Middle frontal gyrus (tissue), 1 donor: ENCODE measurements around the gene CYP27C1.
"Not testable (repeated sequence)": the region's sequence is repeated elsewhere in the genome, so short reads cannot be mapped to it uniquely, and the experiment has no call there.

Experiments
- DNase-seq: peaks from one replicate; pipeline ENCODE4 v3.0.0-alpha.2; 2015; ENCODE audit warnings: low spot score; ENCODE audit errors: extremely low spot score

The CYP27C1 gene

GRCh38 chr2:127220102-127220767 is at the start of gene CYP27C1:
CYP27C1 (minus strand) TSS chr2:127220299; CDS start chr2:127220270, 29 bp downstream.
- no peak for DNase-seq

GRCh38 chr2:127261804-127262406 is 41.8 kb upstream of the CYP27C1 start:
- no peak for DNase-seq

DNA sequence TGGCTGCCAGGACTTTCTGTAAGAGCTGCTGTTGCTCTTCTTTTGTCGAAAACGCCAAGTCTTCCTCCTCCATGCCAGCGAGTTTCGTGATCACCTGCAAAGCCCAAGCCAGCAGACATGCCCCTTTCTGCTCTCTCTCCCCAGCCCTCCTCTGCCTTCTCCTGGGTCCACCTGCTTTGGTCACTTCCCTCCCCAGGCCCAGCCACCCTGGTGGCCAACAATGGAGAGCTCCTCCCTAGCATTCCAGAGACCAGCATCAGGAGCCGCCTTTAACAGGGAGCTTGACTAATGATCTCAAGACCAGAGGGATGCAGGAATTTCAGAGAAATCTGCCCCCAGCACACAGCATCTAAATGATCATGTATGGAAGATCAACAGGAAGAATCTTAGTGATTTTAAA is 39.3 kb upstream of the CYP27C1 start:
- DNase-seq: no peak

DNA sequence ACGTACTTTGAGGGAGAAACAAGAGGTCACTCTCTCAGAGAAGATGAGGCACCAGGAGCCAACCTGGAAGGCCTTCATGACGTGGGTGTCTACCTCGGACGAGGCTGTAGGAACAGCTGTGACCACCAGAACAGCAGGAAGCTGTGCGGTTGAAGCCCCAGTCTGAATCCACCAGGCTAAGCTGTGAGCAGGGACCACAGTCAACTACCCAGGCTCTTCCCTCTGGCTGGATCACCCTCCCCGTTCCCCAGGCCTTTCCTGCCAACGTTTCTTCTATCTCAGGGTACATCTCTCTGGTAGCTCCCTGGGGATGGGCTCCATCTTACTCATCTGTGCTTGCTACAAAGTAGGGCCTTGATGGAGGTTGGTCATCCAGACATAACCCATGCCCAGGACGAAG is 36.8 kb upstream of the CYP27C1 start:
- no peak for DNase-seq

DNA sequence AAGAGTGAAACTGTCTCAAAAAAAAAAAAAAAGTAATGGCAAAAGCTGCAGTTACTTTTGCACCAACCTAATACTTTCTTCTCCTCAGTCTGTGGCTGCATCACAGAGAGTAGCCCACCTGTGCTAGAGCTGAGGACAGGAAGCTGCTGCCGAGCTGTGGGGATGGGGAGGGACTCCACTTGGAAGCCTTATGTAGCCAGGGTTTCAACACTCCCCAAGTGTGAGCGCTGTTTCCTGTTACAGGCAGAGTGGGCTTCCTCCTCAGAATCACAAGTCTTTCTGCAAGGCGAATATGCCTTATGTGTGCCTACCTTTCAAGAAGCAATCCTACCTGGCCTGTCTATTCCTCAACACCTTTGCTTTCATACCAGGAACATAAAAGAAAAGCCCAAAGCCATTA is 36.3 kb upstream of the CYP27C1 start:
- no peak for DNase-seq

DNA sequence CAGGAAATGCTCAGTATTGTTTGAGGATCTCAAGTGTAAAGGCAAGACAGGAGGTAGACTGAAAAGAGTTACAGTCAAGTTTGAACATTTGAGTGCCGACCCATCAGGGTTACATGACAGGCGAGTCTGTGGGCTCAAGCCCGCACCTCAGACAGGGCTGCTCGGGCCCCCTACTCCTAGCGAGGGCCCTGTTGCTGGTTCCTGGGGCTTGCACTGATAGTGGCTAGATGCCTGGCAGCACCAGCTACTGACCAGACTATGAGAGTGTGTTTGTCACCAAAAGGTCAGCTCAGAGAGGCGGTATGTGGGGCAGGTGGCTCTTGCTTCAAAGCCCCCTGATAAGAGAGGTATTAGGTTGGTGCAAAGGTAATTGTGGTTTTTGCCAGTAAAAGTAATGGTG is 35.6 kb upstream of the CYP27C1 start:
- no peak for DNase-seq

DNA sequence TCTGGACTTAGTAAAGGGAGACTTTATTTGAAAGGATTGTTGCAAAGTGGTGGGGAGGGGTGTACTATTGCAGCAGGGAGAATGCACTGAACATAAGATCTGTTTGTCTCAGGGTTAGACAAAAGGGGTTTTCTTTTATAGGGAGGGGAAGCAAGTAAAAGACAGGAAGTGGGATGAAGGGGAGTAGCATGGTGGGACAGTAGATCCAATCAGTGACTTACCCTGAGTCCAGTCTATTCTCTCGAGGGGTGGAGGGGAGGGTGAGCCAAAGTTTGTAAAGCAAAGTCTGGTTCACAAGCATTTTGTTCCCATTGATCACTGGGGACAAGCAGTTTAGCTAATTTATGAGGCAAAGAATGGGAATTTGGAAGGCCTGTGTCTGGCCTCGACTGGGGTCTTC is 35.0 kb upstream of the CYP27C1 start:
- DNase-seq: no peak

DNA sequence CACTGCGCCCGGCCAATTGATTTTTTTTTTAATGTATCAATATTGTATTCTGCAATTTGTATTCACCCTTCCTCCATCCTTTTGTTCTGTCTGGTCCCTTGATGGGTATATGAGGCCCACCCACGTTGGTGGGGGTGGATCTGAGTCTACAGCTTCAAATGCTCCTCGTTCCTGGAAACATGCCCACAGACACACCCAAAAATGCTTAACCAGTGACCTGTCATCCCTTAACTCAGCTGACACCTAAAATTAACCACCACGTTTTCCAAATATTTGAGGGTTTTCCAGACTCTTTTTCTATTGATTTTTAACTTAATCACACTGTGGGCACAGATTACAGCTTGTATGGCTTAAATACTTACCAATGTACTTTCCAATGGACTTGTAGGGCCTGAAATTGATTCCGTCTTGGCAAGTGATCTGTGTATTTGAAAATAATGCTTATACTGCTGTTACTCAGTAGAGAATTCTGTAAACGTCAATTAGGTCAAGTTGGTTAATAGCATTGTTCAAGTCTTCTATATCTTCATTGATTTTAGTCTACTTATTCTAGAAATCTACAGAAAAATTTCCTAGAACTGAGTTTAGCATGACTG is 34.4 kb upstream of the CYP27C1 start:
- DNase-seq: no peak

DNA sequence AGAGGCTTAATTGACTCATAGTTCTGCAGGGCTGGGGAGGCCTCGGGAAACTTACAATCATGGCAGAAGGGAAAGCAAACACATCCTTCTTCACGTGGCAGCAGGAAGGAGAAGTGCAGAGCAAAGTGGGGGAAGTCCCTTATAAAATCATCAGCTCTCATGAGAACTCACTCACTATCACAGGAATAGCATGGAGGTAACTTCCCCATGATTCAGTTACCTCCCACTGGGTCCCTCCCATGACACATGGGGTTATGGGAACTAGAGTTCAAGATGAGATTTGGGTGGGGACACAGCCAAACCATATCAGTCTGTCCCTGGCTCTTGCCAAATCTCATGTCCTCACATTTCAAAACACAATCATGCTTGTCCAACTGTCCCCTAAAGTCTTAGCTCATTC is 21.1 kb upstream of the CYP27C1 start:
- not testable (repeated sequence) for DNase-seq

DNA sequence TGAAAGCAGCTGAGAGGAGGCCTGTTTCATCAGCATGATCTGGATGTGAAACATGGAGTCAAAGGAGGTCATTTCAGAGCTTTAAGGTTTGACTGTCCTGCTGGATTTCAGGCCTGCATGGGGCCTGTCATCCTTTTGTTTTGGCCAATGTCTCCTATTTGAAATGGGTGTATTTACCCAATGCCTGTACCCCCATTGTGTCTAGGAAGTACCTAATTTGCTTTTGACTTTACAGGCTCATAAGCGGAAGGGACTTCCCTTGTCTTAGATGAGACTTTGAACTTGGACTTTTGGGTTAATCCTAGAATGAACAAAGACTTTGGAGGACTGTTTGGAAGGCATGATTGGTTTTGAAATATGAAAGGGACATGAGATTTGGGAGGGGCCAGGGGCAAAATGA is 19.3 kb upstream of the CYP27C1 start:
- no peak for DNase-seq

DNA sequence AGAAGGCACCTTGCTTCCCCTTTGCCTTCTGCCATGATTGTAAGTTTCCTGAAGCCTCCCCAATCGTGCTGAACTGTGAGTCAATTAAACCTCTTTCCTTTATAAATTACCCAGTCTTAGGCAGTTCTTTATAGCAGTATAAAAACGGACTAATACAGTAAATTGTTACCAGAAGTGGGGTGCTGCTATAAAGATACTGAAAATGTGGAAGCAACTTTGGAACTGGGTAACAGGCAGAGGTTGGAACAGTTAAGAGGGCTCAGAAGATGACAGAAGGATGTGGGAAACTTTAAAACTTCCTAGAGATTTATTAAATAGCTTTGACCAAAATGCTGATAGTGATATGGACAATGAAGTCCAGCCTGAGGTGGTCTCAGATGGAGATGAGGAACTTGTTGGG is 17.7 kb upstream of the CYP27C1 start:
- DNase-seq: not testable (repeated sequence)

DNA sequence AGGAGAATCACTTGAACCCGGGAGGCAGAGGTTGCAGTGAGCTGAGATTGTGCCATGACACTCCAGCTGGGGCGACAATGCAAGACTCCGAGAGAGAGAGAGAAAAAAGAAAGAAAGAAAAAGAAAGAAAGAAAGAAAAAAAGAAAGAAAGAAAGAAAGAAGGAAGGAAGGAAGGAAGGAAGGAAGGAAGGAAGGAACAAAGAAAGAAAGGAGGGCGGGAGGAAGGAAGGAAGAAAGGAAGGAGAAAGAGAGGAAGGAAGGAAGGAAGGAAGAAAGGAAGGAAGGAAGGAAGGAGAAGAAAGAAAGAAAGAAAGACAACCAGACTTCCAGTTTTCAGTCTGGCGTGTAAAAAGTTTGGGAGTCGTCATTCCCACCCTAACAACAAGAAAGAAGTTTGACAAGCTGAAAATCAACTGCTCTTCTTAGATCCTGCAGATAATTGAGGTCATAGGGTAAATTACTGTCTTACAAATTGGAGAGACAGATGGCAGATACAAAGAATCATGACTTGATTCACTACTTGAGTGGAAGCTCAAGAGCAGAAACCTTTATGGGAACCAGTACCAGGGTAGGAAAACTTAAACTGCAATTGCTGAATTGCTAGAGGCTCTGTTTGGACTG is 15.1 kb upstream of the CYP27C1 start:
- no peak for DNase-seq

- DNase-seq: no peak
Measured at GRCh38 chr2:127233710-127234109, 13.6 kb upstream of the CYP27C1 start.

DNA sequence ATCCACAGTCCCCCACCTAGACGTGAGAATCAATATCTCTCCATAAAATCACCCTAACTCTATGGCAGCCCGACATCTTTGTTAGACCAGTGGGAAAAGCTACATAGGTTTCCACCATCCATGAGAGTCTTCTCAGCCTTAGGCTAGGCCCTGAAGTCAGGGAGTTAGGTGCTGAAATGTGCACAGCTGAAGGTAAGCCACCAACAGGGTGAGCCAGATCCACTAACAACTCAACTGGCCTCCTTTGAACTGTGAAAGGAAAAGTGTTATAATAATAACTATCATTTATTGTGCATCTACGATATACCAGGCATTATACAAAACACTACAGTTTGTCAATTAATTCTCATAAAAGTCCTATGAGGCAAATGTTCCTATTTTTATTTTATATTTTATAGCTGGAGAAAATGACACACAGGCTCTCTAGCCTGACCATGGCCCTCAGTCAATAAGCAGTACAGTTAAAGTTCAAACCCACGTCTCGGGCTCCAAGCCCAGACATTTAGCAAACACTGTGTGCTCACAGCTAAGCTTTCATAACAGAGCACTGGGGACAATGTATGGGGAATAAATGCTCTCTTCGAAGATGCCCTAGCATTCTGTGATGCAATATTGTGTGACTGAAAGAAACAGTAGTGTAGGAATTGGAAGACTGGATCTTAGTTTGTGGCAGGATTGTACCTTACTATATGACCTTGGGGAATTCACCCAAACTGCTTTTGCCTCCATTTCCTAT is 11.2 kb upstream of the CYP27C1 start:
- no peak for DNase-seq

- no peak for DNase-seq
Measured at GRCh38 chr2:127229555-127229954, 9.5 kb upstream of the CYP27C1 start.

- DNase-seq: no peak
Measured at GRCh38 chr2:127228102-127228501, 8.0 kb upstream of the CYP27C1 start.

GRCh38 chr2:127227264-127227660 is 7.2 kb upstream of the CYP27C1 start:
- DNase-seq: not testable (repeated sequence)

GRCh38 chr2:127226520-127227263 is 6.6 kb upstream of the CYP27C1 start:
- DNase-seq: no peak

GRCh38 chr2:127226132-127226519 is 6.0 kb upstream of the CYP27C1 start:
- no peak for DNase-seq

- DNase-seq: no peak
Measured at GRCh38 chr2:127225186-127225960, 5.3 kb upstream of the CYP27C1 start.
